HEK293 (cell line): ENCODE data around the gene PRKCA.

Experiments
- CTCF ChIA-PET: fragments of 350-600 bp; formaldehyde crosslinking; extraction: SDS; loops from one replicate; lab custom pipeline; 2021; ENCODE audit warnings: antibody characterized with exemption; lab: Yijun Ruan, JAX
- POLR2A ChIA-PET: fragments of 300-600 bp; formaldehyde crosslinking; extraction: SDS; loops from one replicate; lab custom pipeline; 2020; ENCODE audit warnings: antibody characterized with exemption, inconsistent platforms; lab: Yijun Ruan, JAX
- H3K27ac ChIP-seq: fragments of 200-500 bp; sonication (Bioruptor generic); 2 replicates; pipeline ENCODE4 v1.5.1; 2014; ENCODE audit warnings: low read depth, low read length, control low read depth, inconsistent platforms; ENCODE audit errors: extremely low read depth
- H3K36me3 ChIP-seq, 2 experiments: fragments of 200-500 bp in 1 of 2; sonication (Bioruptor generic) in 1 of 2; 1 replicate in 1 of 2; 2 replicates in 1 of 2; pipeline ENCODE4 v1.5.1; 2014 to 2017; ENCODE audit warnings: inconsistent platforms in 2 of 2, low read length in 2 of 2; ENCODE audit not compliant: control insufficient read depth in 2 of 2, insufficient read depth in 1 of 2
- H3K4me1 ChIP-seq: fragments of 200-500 bp; sonication (Bioruptor generic); 2 replicates; pipeline ENCODE4 v1.5.1; 2014; ENCODE audit warnings: mild to moderate bottlenecking, low read length, inconsistent platforms; ENCODE audit not compliant: control insufficient read depth, insufficient read depth
- H3K4me3 ChIP-seq: 2 replicates; pipeline ENCODE4 v1.5.1; 2011; ENCODE audit warnings: low read depth, mild to moderate bottlenecking, control low read depth, low read length, moderate library complexity
- H3K9me3 ChIP-seq: fragments of 200-500 bp; sonication (Bioruptor generic); 2 replicates; pipeline ENCODE4 v1.5.1; 2014; ENCODE audit warnings: low read depth, low read length, inconsistent platforms; ENCODE audit not compliant: control insufficient read depth, insufficient read depth
- BCL11B ChIP-seq: fragments of 450-650 bp; formaldehyde crosslinking; IDR thresholded peaks from 2 replicates; pipeline ENCODE4 v1.5.1; 2016; ENCODE audit warnings: low read depth, missing biosample characterization, missing genetic modification characterization
- GLI2 ChIP-seq: fragments of 450-650 bp; formaldehyde crosslinking; IDR thresholded peaks from 2 replicates; pipeline ENCODE4; 2017; ENCODE audit warnings: missing biosample characterization, missing genetic modification characterization, low read depth, borderline replicate concordance
- KLF7 ChIP-seq: fragments of 450-650 bp; formaldehyde crosslinking; IDR thresholded peaks from 2 replicates; pipeline ENCODE4 v1.5.1; 2016; ENCODE audit warnings: missing biosample characterization, missing genetic modification characterization, borderline replicate concordance
- TCF7L2 ChIP-seq: IDR thresholded peaks from 2 replicates; pipeline ENCODE4 v1.6.1; 2011; ENCODE audit warnings: low read depth, mild to moderate bottlenecking, inconsistent platforms, low read length, moderate library complexity, borderline replicate concordance
- WT1 ChIP-seq: fragments of 450-650 bp; formaldehyde crosslinking; IDR thresholded peaks from 2 replicates; pipeline ENCODE4 v1.5.1; 2016; ENCODE audit warnings: missing biosample characterization, missing genetic modification characterization
- ZBTB48 ChIP-seq: fragments of 450-650 bp; formaldehyde crosslinking; IDR thresholded peaks from 2 replicates; pipeline ENCODE4 v1.5.1; 2016; ENCODE audit warnings: missing biosample characterization, missing genetic modification characterization
- ZFP37 ChIP-seq: fragments of 450-650 bp; formaldehyde crosslinking; IDR thresholded peaks from 2 replicates; pipeline ENCODE4 v1.5.1; 2016; ENCODE audit warnings: missing biosample characterization, missing genetic modification characterization
- ZNF121 ChIP-seq: fragments of 450-650 bp; formaldehyde crosslinking; IDR thresholded peaks from 2 replicates; pipeline ENCODE4 v1.5.1; 2016; ENCODE audit warnings: missing biosample characterization, missing genetic modification characterization
- ZNF133 ChIP-seq: fragments of 450-650 bp; formaldehyde crosslinking; IDR thresholded peaks from 2 replicates; pipeline ENCODE4 v1.5.1; 2016; ENCODE audit warnings: missing biosample characterization, missing genetic modification characterization
- ZNF155 ChIP-seq: fragments of 450-650 bp; formaldehyde crosslinking; IDR thresholded peaks from 2 replicates; pipeline ENCODE4 v1.5.1; 2016; ENCODE audit warnings: missing biosample characterization, missing genetic modification characterization
- ZNF223 ChIP-seq: fragments of 450-650 bp; formaldehyde crosslinking; IDR thresholded peaks from 2 replicates; pipeline ENCODE4 v1.5.1; 2016; ENCODE audit warnings: missing biosample characterization, missing genetic modification characterization
- ZNF24 ChIP-seq: fragments of 450-650 bp; formaldehyde crosslinking; IDR thresholded peaks from 2 replicates; pipeline ENCODE4 v1.5.1; 2016; ENCODE audit warnings: missing biosample characterization, missing genetic modification characterization
- ZNF391 ChIP-seq: fragments of 450-650 bp; formaldehyde crosslinking; IDR thresholded peaks from 2 replicates; pipeline ENCODE4 v1.5.1; 2016; ENCODE audit warnings: low read depth, missing biosample characterization, missing genetic modification characterization, borderline replicate concordance
- ZNF394 ChIP-seq: fragments of 450-650 bp; formaldehyde crosslinking; IDR thresholded peaks from 2 replicates; pipeline ENCODE4 v1.5.1; 2016; ENCODE audit warnings: missing biosample characterization, missing genetic modification characterization, mild to moderate bottlenecking, moderate library complexity, borderline replicate concordance
- ZNF501 ChIP-seq: fragments of 450-650 bp; formaldehyde crosslinking; IDR thresholded peaks from 2 replicates; pipeline ENCODE4 v1.5.1; 2016; ENCODE audit warnings: missing biosample characterization, missing genetic modification characterization
- ZNF585B ChIP-seq: fragments of 450-650 bp; formaldehyde crosslinking; IDR thresholded peaks from 2 replicates; pipeline ENCODE4 v1.5.1; 2016; ENCODE audit warnings: missing biosample characterization, missing genetic modification characterization
- ZNF596 ChIP-seq: fragments of 450-650 bp; IDR thresholded peaks from 2 replicates; pipeline ENCODE4 v1.5.0; 2018; ENCODE audit warnings: missing biosample characterization, mild to moderate bottlenecking, missing genetic modification characterization, moderate library complexity
- ZNF670 ChIP-seq: fragments of 450-650 bp; formaldehyde crosslinking; IDR thresholded peaks from 2 replicates; pipeline ENCODE4 v1.5.1; 2016; ENCODE audit warnings: missing biosample characterization, missing genetic modification characterization, low read depth
- ZNF701 ChIP-seq: fragments of 450-650 bp; formaldehyde crosslinking; IDR thresholded peaks from 2 replicates; pipeline ENCODE4 v1.5.1; 2016; ENCODE audit warnings: missing biosample characterization, missing genetic modification characterization
- ZNF837 ChIP-seq: fragments of 450-650 bp; formaldehyde crosslinking; IDR thresholded peaks from 2 replicates; pipeline ENCODE4 v1.5.1; 2016; ENCODE audit warnings: missing biosample characterization, missing genetic modification characterization
- ZSCAN30 ChIP-seq: fragments of 450-650 bp; IDR thresholded peaks from 2 replicates; pipeline ENCODE4 v1.5.1; 2018; ENCODE audit warnings: missing biosample characterization, mild to moderate bottlenecking, missing genetic modification characterization, moderate library complexity
- TF ChIP-seq, protein P1 (sequence below): fragments of 450-650 bp; formaldehyde crosslinking; IDR thresholded peaks from 2 replicates; pipeline ENCODE4 v1.5.1; 2016; ENCODE audit warnings: missing biosample characterization, missing genetic modification characterization
- TF ChIP-seq, protein P2 (sequence below): fragments of 450-650 bp; formaldehyde crosslinking; IDR thresholded peaks from 2 replicates; pipeline ENCODE4 v1.5.1; 2016; ENCODE audit warnings: missing biosample characterization, missing genetic modification characterization, borderline replicate concordance

PRKCA gene

DNA sequence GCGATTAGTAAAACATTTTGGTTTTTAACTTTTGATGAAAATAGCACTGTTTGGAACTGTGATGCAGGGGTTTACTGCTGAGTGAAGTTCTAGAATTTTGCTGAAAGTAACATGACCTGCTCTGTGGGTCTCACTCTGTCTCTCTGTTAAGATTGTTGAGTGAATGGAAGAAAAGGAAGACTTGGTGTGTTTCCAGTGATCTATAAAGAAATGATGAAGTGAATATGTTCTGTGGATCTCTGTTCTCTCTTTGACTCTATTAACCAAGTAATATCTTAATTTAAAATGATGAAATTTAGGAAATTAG is 148.4 kb downstream of the PRKCA start:
- Histone ChIP-seq H3K27ac (no peak overlapping the region), H3K4me3 (no peak overlapping the region), H3K4me1 (peaks cover 2% of the 10 kb centered on the region; the same call in 1 of the 2 replicates), H3K36me3 (no peaks in the 10 kb centered on the region), H3K9me3 (no peaks in the 10 kb centered on the region)
- ChIA-PET POLR2A (no interaction called here), CTCF (interaction anchor here (0.6 kb wide), 1 partner anchor 209 kb away, joined by 3 read pairs; no protein-coding TSS in a partner anchor)
- no peak for TF ChIP-seq ZBTB48 (tag by site-specific recombination)
- TF ChIP-seq ZNF121 (tag by site-specific recombination), result no peak
- no peak for TF ChIP-seq KLF7 (tag by site-specific recombination)
- TF ChIP-seq ZNF391 (tag by site-specific recombination), result no peak
- no peak for TF ChIP-seq ZFP37 (tag by site-specific recombination)
- no peak for TF ChIP-seq WT1 (tag by site-specific recombination)
- no peak for TF ChIP-seq ZNF155
- TF ChIP-seq ZNF670 (tag by site-specific recombination), result no peak
- TF ChIP-seq BCL11B (tag by site-specific recombination), result no peak
- TF ChIP-seq ZNF24 (tag by site-specific recombination), result no peak
- no peak for TF ChIP-seq GLI2

DNA sequence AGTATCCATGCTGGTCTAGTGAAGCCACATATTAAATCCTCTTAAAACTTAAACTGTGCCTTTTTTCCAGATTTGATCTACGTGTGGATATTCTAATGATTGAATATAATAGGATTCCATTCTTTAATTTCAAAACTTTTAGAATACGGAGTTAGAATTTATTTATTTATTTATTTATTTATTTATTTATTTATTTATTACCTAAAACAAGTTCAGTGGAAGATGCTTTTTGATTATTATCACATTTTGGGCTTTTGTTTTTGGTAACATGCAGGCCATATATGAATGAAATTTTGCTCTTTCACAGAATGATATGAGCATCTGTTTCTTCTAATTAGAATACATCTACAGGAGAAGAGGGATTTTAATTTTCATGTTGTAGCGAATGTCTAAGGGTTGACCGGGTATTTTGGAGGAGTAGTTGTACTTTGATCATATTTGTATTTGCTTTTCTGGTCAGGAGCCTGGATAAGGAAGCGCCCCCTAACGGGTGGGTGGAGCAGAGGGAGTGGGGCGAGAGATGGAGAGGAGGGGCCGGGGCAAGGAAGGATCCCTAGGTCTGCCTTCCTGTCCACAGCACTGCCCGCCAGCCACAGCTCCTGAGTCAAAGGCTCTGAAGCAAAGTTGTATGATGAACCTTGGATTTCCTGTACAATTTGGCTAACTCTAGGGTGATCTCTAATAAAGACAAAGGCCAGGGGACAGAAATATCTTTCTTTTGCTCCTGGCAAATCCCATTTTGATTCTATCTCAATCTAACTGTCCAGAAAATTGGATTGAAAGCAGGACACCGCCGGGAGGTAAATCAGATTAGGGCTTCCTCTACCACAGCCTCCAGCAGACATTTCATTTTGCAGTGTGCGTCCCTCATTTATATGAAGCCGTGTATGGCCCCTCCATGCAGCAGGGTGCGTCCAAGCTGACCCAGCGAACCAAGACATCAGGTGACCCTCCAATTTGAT is 149.1 kb downstream of the PRKCA start:
- Histone ChIP-seq H3K9me3 (no peaks in the 10 kb centered on the region), H3K4me3 (no peak overlapping the region), H3K4me1 (peaks cover 2% of the 10 kb centered on the region; the same call in 1 of the 2 replicates), H3K36me3 (no peaks in the 10 kb centered on the region), H3K27ac (no peak overlapping the region)
- POLR2A ChIA-PET, result no interaction called here
- CTCF ChIA-PET, result interaction anchor here (0.6 to 1.2 kb wide), 3 partner anchors 13 to 210 kb away, joined by 3 read pairs; no protein-coding TSS in a partner anchor
- TF ChIP-seq ZNF501 (tag by site-specific recombination), result 0 out of 2 replicates have a peak, but pooled peaks have one; percentile 24
- TF ChIP-seq ZNF585B, result no peak
- TF ChIP-seq ZNF133 (tag by site-specific recombination), result no peak
- TF ChIP-seq, protein P1, sequence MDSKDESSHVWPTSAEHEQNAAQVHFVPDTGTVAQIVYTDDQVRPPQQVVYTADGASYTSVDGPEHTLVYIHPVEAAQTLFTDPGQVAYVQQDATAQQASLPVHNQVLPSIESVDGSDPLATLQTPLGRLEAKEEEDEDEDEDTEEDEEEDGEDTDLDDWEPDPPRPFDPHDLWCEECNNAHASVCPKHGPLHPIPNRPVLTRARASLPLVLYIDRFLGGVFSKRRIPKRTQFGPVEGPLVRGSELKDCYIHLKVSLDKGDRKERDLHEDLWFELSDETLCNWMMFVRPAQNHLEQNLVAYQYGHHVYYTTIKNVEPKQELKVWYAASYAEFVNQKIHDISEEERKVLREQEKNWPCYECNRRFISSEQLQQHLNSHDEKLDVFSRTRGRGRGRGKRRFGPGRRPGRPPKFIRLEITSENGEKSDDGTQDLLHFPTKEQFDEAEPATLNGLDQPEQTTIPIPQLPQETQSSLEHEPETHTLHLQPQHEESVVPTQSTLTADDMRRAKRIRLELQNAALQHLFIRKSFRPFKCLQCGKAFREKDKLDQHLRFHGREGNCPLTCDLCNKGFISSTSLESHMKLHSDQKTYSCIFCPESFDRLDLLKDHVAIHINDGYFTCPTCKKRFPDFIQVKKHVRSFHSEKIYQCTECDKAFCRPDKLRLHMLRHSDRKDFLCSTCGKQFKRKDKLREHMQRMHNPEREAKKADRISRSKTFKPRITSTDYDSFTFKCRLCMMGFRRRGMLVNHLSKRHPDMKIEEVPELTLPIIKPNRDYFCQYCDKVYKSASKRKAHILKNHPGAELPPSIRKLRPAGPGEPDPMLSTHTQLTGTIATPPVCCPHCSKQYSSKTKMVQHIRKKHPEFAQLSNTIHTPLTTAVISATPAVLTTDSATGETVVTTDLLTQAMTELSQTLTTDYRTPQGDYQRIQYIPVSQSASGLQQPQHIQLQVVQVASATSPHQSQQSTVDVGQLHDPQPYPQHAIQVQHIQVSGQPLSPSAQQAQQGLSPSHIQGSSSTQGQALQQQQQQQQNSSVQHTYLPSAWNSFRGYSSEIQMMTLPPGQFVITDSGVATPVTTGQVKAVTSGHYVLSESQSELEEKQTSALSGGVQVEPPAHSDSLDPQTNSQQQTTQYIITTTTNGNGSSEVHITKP, result no peak
- no peak for TF ChIP-seq ZNF223 (tag by site-specific recombination)
- TF ChIP-seq ZNF394 (tag by site-specific recombination), result peak; percentile 98
- TF ChIP-seq ZNF837, result no peak
- no peak for TF ChIP-seq TCF7L2
- TF ChIP-seq ZSCAN30 (tag by site-specific recombination), result no peak
- TF ChIP-seq ZNF596, result no peak
- no peak for TF ChIP-seq ZNF701 (tag by site-specific recombination)
- TF ChIP-seq, protein P2, sequence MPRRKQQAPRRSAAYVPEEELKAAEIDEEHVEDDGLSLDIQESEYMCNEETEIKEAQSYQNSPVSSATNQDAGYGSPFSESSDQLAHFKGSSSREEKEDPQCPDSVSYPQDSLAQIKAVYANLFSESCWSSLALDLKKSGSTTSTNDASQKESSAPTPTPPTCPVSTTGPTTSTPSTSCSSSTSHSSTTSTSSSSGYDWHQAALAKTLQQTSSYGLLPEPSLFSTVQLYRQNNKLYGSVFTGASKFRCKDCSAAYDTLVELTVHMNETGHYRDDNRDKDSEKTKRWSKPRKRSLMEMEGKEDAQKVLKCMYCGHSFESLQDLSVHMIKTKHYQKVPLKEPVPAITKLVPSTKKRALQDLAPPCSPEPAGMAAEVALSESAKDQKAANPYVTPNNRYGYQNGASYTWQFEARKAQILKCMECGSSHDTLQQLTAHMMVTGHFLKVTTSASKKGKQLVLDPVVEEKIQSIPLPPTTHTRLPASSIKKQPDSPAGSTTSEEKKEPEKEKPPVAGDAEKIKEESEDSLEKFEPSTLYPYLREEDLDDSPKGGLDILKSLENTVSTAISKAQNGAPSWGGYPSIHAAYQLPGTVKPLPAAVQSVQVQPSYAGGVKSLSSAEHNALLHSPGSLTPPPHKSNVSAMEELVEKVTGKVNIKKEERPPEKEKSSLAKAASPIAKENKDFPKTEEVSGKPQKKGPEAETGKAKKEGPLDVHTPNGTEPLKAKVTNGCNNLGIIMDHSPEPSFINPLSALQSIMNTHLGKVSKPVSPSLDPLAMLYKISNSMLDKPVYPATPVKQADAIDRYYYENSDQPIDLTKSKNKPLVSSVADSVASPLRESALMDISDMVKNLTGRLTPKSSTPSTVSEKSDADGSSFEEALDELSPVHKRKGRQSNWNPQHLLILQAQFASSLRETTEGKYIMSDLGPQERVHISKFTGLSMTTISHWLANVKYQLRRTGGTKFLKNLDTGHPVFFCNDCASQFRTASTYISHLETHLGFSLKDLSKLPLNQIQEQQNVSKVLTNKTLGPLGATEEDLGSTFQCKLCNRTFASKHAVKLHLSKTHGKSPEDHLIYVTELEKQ (tag by site-specific recombination), result no peak; the same call in 1 of the 2 replicates
